Thyroid gland (tissue), 4 donors: ENCODE data around the gene TNIP2. TPM values are rescaled to one million over a fixed set of nuclear protein-coding genes. Genes with fewer than 3 reads are reported as not detected.

Experiments used
- DNase-seq, 2 donors: peaks; one replicate each; pipeline ENCODE4 v3.0.0-alpha.2; 2019
- H3K27ac ChIP-seq, 3 donors: fragments of 200-600 bp; sonication (generic); 1 replicate in 2 of 3; 2 replicates in 1 of 3; pipeline ENCODE4 v1.5.1; 2016 to 2019; ENCODE audit warnings: mild to moderate bottlenecking in 1 of 3, moderate library complexity in 1 of 3
- H3K27me3 ChIP-seq: fragments of 200-600 bp; sonication (generic); one replicate; pipeline ENCODE4 v1.5.1; 2019
- H3K36me3 ChIP-seq, 2 donors: fragments of 200-600 bp; sonication (generic); one replicate each; pipeline ENCODE4 v1.5.1; 2016 to 2019
- H3K4me1 ChIP-seq, 2 donors: fragments of 200-600 bp; sonication (generic); one replicate each; pipeline ENCODE4 v1.5.1; 2017 to 2019
- H3K4me3 ChIP-seq, 3 donors: fragments of 200-600 bp; sonication (generic); replicated peaks in 1 of 3; 1 replicate in 2 of 3; 2 replicates in 1 of 3; pipeline ENCODE4 v1.5.1; 2016; ENCODE audit warnings: mild to moderate bottlenecking in 1 of 3
- H3K9me3 ChIP-seq: fragments of 200-600 bp; sonication (generic); one replicate; pipeline ENCODE4 v1.5.1; 2017
- POLR2A ChIP-seq, 2 donors: fragments of 450-650 bp; IDR thresholded peaks; one replicate each; pipeline ENCODE4 v1.6.1; 2017; ENCODE audit warnings: antibody characterized with exemption in 2 of 2, mild to moderate bottlenecking in 2 of 2, moderate library complexity in 1 of 2
- WGBS, 2 donors: methylation state at CpG; one replicate each; pipeline ENCODE4 v1.1.5; 2017; 5-methylcytosine and 5-hydroxymethylcytosine counted together
- intact Hi-C: fragments of 100-400 bp; cut with DNase I; formaldehyde crosslinking; loops from one replicate; pipeline ENCODE4 v1.15.1; 2023
- total RNA-seq, 4 donors: library from RNA; depleted of rRNA; stranded (reverse); fragments of >200 nt; gene quantifications; one replicate each; pipeline ENCODE4 v1.2.3, GENCODE V29; 2016
- TF ChIP-seq, protein P1 (sequence below), 6 experiments: fragments of 200-600 bp in 3 of 6; fragments of 450-650 bp in 3 of 6; sonication (generic) in 3 of 6; IDR thresholded peaks; one replicate each; pipeline ENCODE4 v1.5.1; 2016 to 2019; ENCODE audit warnings: antibody characterized with exemption in 6 of 6, mild to moderate bottlenecking in 2 of 6, inconsistent platforms in 1 of 6, moderate library complexity in 1 of 6

Gene TNIP2
- total RNA-seq, 4 donors from 2014 or later = 44.7 to 65.4 (median 52.2) TPM

DNA sequence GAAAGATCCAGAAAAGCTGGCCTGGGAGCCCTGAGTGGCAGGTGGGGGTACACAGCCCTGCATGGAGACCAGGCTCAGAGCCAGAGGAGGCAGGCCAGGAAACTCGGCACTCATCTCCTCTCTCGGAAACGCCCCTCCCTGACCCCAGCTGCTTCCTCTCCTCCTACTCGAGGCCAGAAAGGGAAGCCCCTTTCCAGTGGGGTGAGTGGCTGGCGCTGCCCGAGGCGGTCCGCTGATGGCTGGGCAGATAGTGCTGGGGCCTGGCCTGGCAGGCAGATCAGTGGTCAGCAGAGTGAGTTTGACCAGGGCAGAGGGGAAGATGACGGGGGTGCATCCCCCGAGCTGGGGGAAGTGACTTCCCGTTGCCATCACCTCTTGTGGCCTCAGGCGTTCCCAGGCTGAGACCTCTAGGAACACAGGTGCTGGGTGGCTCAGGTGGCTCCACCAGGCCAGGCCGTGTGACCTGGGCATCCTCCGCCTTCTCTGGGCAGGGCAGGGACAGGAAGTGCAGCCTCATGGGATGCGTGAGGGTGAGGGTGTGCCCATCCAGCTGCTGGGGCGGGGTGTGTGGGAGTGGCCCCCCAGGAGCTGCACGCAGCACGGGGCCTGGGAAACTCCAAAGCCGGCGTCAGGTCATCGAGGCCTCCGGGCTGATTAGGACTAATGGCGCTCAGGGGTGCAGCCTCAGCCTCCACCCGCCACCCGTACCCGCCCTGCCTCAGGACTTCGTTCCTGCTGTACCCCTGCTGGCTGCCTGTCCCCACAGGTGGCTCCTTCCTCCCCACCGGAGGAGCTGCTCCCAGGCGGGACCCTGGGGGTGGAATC is 42.5 kb upstream of the TNIP2 start:
- TF ChIP-seq POLR2A (IDR thresholded peaks at IDR 0.05) = no peak
- TF ChIP-seq, protein P1, sequence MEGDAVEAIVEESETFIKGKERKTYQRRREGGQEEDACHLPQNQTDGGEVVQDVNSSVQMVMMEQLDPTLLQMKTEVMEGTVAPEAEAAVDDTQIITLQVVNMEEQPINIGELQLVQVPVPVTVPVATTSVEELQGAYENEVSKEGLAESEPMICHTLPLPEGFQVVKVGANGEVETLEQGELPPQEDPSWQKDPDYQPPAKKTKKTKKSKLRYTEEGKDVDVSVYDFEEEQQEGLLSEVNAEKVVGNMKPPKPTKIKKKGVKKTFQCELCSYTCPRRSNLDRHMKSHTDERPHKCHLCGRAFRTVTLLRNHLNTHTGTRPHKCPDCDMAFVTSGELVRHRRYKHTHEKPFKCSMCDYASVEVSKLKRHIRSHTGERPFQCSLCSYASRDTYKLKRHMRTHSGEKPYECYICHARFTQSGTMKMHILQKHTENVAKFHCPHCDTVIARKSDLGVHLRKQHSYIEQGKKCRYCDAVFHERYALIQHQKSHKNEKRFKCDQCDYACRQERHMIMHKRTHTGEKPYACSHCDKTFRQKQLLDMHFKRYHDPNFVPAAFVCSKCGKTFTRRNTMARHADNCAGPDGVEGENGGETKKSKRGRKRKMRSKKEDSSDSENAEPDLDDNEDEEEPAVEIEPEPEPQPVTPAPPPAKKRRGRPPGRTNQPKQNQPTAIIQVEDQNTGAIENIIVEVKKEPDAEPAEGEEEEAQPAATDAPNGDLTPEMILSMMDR (IDR thresholded peaks at IDR 0.05) = no peak
- no peaks in the 10 kb centered on the region for H3K9me3 ChIP-seq
- peak overlapping the region; percentile 11 to 81 (median 75) for H3K27ac ChIP-seq
- intact Hi-C loops = no loop called here
- H3K36me3 ChIP-seq = no peaks in the 10 kb centered on the region
- DNase-seq = peak; percentile 64 to 65
- peaks cover 79 to 85% of the 10 kb centered on the region in 2 donors for H3K4me1 ChIP-seq
- WGBS, 2 donors = 31 to 68% methylated on average over 5 to 10 of the region's 29 CpGs
- H3K27me3 ChIP-seq = no peaks in the 10 kb centered on the region
- H3K4me3 ChIP-seq = no peak overlapping the region

DNA sequence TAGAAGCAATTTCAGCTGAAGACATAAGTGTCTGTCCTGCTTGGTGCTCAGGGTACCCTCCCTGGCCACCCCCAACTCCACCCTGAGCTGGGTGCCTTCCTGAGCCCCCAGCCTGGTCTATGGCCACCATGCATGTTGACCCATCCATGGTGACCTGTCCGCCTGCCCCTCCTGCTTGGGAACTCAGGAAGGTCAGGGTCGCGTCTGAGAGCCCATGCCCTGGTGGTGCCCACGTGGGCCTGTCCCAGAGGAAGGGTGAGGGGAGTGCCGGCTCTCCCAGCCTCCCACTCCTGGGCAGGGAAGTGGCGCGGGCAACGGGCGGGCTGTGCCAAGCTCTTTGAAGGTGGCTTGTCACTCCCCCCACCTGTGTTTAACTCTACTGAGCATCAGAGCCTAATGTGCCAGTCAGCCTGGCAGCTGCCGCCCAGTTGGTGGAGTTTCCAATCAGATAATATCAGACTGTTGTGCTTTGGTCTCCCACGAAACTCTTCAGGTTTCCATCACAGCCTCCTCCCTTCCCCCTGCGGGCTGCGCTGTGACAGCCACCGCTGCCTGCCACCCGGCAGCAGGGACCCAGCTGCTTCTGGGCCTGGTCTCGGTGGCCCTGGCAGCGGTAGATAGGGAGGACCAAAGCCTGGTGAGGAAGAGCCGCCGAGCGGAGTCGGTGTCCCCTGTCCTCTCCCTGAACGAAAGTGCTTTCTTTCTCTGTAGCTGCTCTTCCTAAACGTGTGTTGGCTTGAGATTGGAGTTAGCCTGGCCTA is 41.6 kb upstream of the TNIP2 start:
- Histone ChIP-seq H3K4me3 (no peak overlapping the region), H3K27ac (peak overlapping the region; percentile 11 to 81 (median 75)), H3K4me1 (peaks cover 79 to 89% of the 10 kb centered on the region in 2 donors), H3K9me3 (no peaks in the 10 kb centered on the region), H3K27me3 (no peaks in the 10 kb centered on the region), H3K36me3 (no peaks in the 10 kb centered on the region)
- intact Hi-C loops = no loop called here
- TF ChIP-seq, protein P1 (IDR thresholded peaks at IDR 0.05) = no peak
- TF ChIP-seq POLR2A (IDR thresholded peaks at IDR 0.05) = no peak
- peak; percentile 44 to 60 for DNase-seq
- 57 to 75% methylated on average over 3 to 13 of the region's 23 CpGs for WGBS, 2 donors

DNA sequence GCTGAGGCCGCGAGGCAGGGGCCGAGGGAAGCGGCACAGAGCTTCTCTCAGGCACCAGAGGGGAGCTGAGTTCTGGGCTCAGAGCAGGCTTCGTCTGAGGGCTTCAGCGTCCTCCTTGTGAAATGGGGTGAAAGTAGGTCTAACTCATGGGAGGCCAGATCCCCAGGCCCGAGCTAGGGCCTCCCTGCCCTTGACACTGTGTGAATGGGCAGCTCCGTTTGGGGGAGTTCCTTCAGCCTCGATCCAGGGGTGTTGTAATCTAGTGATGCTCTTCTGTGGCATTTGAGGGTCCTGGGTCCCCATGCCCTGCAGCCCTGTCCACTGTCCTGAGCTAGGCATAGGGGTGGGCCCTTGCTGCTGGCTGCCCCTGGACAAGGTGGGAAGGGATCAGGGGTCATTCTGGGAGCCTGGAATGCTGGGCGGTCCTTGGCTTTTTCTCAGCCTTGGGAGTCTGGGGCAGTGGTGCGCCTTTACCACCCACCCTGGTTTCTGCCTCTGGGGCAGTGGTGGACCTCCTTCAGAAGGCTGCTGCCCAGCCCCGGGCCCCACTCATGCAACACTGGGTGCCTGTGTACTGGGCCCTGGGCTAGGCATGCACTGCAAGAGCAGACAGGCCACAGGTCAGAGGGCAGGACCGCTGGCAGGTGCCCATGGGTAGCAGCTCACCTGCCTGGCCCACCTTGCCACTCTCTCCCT is 40.9 kb upstream of the TNIP2 start:
- Histone ChIP-seq H3K27me3 (no peaks in the 10 kb centered on the region), H3K27ac (peak overlapping the region; percentile 10 to 81 (median 70)), H3K9me3 (no peaks in the 10 kb centered on the region), H3K36me3 (no peaks in the 10 kb centered on the region), H3K4me3 (no peak overlapping the region), H3K4me1 (peaks cover 79 to 95% of the 10 kb centered on the region in 2 donors)
- DNase-seq = no peak
- 78% methylated on average over 12 of the region's 13 CpGs; no CpG with 5 or more reads in 1 of the 2 donors for WGBS, 2 donors
- TF ChIP-seq, protein P1 (IDR thresholded peaks at IDR 0.05) = no peak
- TF ChIP-seq POLR2A (IDR thresholded peaks at IDR 0.05) = no peak
- intact Hi-C loops = no loop called here

DNA sequence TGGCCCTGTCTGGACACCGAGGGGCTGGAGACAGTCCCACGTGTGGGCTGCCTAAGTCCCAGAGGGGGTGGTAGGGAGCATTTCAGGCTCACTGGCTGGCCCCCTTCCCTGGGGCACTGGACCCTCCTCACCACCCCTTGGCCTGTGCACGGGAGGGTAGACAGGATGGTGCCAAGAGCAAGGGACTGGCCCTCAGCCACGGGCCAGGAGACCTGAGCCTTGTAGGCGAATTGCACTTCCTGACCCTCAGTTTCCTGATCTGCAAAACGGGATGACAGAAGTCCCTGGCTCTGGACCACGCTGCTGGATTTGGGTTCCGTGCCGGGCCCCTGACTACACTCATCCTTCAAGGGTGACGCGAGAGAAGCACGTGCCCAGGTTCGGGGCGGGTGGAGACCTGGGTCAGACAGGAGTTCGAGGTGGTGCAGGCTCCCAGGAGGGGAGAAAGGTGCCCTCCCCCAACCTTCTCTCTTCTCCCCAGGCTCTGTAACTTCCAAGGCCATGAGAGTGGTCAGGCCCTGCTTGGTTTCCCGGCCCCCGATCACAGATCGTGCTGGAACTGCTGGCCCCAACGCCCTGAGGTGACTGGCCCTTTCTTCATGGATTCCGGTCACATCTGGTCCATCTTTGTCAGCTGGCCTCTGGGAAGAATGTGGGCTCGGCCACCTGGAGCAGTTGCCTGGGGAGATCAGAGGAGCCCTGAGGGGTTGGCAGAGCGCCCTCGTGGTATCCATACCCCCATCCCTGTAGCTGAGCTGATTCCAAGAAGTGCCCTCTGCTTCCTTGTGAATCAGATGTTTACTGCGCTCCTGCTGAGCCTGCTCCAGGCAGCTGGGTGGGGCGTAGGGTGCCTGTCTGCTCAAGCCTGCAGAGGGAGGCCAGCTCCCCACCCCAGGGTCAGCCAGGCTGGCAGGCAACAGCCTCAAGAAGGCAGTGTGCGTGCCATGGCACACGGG is 40.0 kb upstream of the TNIP2 start:
- Histone ChIP-seq H3K4me1 (peaks cover 72 to 95% of the 10 kb centered on the region in 2 donors), H3K4me3 (no peak overlapping the region), H3K9me3 (no peaks in the 10 kb centered on the region), H3K36me3 (no peaks in the 10 kb centered on the region), H3K27ac (peak overlapping the region; percentile 10 to 81 (median 70)), H3K27me3 (no peaks in the 10 kb centered on the region)
- intact Hi-C loops = no loop called here
- 68% methylated on average over 13 to 25 of the region's 27 CpGs for WGBS, 2 donors
- peak; percentile 79 to 84 for DNase-seq
- TF ChIP-seq, protein P1 (IDR thresholded peaks at IDR 0.05) = no peak
- no peak for TF ChIP-seq POLR2A (IDR thresholded peaks at IDR 0.05)
